Neural cell (in vitro differentiated cells): ENCODE data around the gene STX7.

Source experiments
- POLR2AphosphoS5 ChIP-seq: IDR thresholded peaks from 2 replicates; pipeline ENCODE4 v1.6.1; 2012
- TAF1 ChIP-seq: IDR thresholded peaks from 2 replicates; pipeline ENCODE4 v1.6.1; 2012; ENCODE audit warnings: low read depth
- TF ChIP-seq, protein P1 (sequence below): fragments of 450-650 bp; IDR thresholded peaks from 2 replicates; pipeline ENCODE4 v1.5.1; 2014; ENCODE audit warnings: antibody characterized with exemption, mild to moderate bottlenecking, moderate library complexity; ENCODE audit not compliant: poor library complexity, severe bottlenecking
- TF ChIP-seq, protein P2 (sequence below): IDR thresholded peaks from 2 replicates; pipeline ENCODE4 v1.6.1; 2012; ENCODE audit warnings: borderline replicate concordance

GRCh38 chr6:132548746-132549463, 36.0 kb upstream of the STX7 start:
- TF ChIP-seq POLR2AphosphoS5 (no peak), TAF1 (no peak)
- TF ChIP-seq, protein P1, sequence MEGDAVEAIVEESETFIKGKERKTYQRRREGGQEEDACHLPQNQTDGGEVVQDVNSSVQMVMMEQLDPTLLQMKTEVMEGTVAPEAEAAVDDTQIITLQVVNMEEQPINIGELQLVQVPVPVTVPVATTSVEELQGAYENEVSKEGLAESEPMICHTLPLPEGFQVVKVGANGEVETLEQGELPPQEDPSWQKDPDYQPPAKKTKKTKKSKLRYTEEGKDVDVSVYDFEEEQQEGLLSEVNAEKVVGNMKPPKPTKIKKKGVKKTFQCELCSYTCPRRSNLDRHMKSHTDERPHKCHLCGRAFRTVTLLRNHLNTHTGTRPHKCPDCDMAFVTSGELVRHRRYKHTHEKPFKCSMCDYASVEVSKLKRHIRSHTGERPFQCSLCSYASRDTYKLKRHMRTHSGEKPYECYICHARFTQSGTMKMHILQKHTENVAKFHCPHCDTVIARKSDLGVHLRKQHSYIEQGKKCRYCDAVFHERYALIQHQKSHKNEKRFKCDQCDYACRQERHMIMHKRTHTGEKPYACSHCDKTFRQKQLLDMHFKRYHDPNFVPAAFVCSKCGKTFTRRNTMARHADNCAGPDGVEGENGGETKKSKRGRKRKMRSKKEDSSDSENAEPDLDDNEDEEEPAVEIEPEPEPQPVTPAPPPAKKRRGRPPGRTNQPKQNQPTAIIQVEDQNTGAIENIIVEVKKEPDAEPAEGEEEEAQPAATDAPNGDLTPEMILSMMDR = no peak
- TF ChIP-seq, protein P2, sequence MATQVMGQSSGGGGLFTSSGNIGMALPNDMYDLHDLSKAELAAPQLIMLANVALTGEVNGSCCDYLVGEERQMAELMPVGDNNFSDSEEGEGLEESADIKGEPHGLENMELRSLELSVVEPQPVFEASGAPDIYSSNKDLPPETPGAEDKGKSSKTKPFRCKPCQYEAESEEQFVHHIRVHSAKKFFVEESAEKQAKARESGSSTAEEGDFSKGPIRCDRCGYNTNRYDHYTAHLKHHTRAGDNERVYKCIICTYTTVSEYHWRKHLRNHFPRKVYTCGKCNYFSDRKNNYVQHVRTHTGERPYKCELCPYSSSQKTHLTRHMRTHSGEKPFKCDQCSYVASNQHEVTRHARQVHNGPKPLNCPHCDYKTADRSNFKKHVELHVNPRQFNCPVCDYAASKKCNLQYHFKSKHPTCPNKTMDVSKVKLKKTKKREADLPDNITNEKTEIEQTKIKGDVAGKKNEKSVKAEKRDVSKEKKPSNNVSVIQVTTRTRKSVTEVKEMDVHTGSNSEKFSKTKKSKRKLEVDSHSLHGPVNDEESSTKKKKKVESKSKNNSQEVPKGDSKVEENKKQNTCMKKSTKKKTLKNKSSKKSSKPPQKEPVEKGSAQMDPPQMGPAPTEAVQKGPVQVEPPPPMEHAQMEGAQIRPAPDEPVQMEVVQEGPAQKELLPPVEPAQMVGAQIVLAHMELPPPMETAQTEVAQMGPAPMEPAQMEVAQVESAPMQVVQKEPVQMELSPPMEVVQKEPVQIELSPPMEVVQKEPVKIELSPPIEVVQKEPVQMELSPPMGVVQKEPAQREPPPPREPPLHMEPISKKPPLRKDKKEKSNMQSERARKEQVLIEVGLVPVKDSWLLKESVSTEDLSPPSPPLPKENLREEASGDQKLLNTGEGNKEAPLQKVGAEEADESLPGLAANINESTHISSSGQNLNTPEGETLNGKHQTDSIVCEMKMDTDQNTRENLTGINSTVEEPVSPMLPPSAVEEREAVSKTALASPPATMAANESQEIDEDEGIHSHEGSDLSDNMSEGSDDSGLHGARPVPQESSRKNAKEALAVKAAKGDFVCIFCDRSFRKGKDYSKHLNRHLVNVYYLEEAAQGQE = no peak
